ENCODE measurements around the gene TBC1D17. TPM values are rescaled to one million over a fixed set of nuclear protein-coding genes. Genes with fewer than 3 reads are reported as not detected.

The TBC1D17 gene
- total and polyA plus RNA-seq, 2 of the 13 experiments (the other 11 are each of a cell fraction or from before 2014, with no cell fraction given), result 9.7 to 16.9 TPM

GRCh38 chr19:49869484-49870308 is 7.8 kb upstream of the TBC1D17 start (continued):
- 0 out of 2 replicates have a peak, but pooled peaks have one; percentile 30 for TF ChIP-seq KLF6 (CRISPR knock-in tag; IDR thresholded peaks at IDR 0.05)
- no peak for TF ChIP-seq THAP7 (CRISPR knock-in tag; IDR thresholded peaks at IDR 0.05)
- TF ChIP-seq ZNF687 (CRISPR knock-in tag; IDR thresholded peaks at IDR 0.05), result peak; percentile 96
- TF ChIP-seq NKX3-1 (CRISPR knock-in tag; IDR thresholded peaks at IDR 0.05), result peak; percentile 71
- TF ChIP-seq IRX3 (CRISPR knock-in tag; IDR thresholded peaks at IDR 0.05; ENCODE audit: borderline replicate concordance, low read depth), result no peak
- TF ChIP-seq IKZF1 (IDR thresholded peaks at IDR 0.05), result no peak
- TF ChIP-seq ZNF296 (CRISPR knock-in tag; conservative IDR thresholded peaks at IDR 0.05), result 0 out of 2 replicates have a peak, but pooled peaks have one; percentile 52
- TF ChIP-seq HOXA9 (CRISPR knock-in tag; IDR thresholded peaks at IDR 0.05; ENCODE audit: borderline replicate concordance), result no peak
- TF ChIP-seq ELF4 (CRISPR knock-in tag; IDR thresholded peaks at IDR 0.05; ENCODE audit: borderline replicate concordance), result no peak
- no peak for TF ChIP-seq PTBP1 (IDR thresholded peaks at IDR 0.05; ENCODE audit: low read depth, low read length, poor library complexity, severe bottlenecking)
- TF ChIP-seq IRF1 (CRISPR knock-in tag; IDR thresholded peaks at IDR 0.05; ENCODE audit: low read depth), result 0 out of 2 replicates have a peak, but pooled peaks have one; percentile 36
- TF ChIP-seq ZBTB46 (CRISPR knock-in tag; IDR thresholded peaks at IDR 0.05; ENCODE audit: borderline replicate concordance), result no peak
- peak; percentile 38; the same call in 1 of the 2 replicates for TF ChIP-seq MTF2 (CRISPR knock-in tag; IDR thresholded peaks at IDR 0.05; ENCODE audit: borderline replicate concordance)
- TF ChIP-seq HIC2 (CRISPR knock-in tag; IDR thresholded peaks at IDR 0.05; ENCODE audit: low read depth), result peak; percentile 77
- TF ChIP-seq ZNF737 (CRISPR knock-in tag; IDR thresholded peaks at IDR 0.05; ENCODE audit: borderline replicate concordance), result no peak
- no peak for TF ChIP-seq SOX13 (IDR thresholded peaks at IDR 0.05)
- TF ChIP-seq SOX13 (CRISPR knock-in tag; conservative IDR thresholded peaks at IDR 0.05 in 1 of 2, IDR thresholded peaks at IDR 0.05 in 1 of 2), result peak in 1 of 2 experiments; percentile 41; a peak in 1 of 4 replicates
- TF ChIP-seq ZNF17 (CRISPR knock-in tag; IDR thresholded peaks at IDR 0.05), result no peak
- 0 out of 2 replicates have a peak, but pooled peaks have one; percentile 25 for TF ChIP-seq ZNF720 (CRISPR knock-in tag; IDR thresholded peaks at IDR 0.05)
